Neural cell (in vitro differentiated cells): Measurements from ENCODE around the gene RPS8.

Experiments
- CTCF ChIP-seq: fragments of 450-650 bp; IDR thresholded peaks from 2 replicates; pipeline ENCODE4 v1.5.1; 2014; ENCODE audit warnings: antibody characterized with exemption, mild to moderate bottlenecking, moderate library complexity; ENCODE audit not compliant: poor library complexity, severe bottlenecking
- EP300 ChIP-seq: fragments of 450-650 bp; conservative IDR thresholded peaks from 2 replicates; pipeline ENCODE4 v1.6.1; 2014; ENCODE audit warnings: antibody characterized with exemption, mild to moderate bottlenecking, moderate library complexity; ENCODE audit not compliant: poor library complexity, severe bottlenecking
- EZH2 ChIP-seq: fragments of 200-600, 300-800 bp; shearing (Covaris generic), sonication (generic); IDR thresholded peaks from 2 replicates; pipeline ENCODE4 v1.6.1; 2014; ENCODE audit warnings: antibody characterized with exemption, low read length, borderline replicate concordance, mild to moderate bottlenecking; ENCODE audit not compliant: insufficient read depth, poor library complexity, severe bottlenecking
- MXI1 ChIP-seq: fragments of 450-650 bp; conservative IDR thresholded peaks from 2 replicates; pipeline ENCODE4 v1.6.1; 2014; ENCODE audit warnings: antibody characterized with exemption, mild to moderate bottlenecking; ENCODE audit not compliant: poor library complexity, severe bottlenecking
- RAD21 ChIP-seq: fragments of 450-650 bp; conservative IDR thresholded peaks from 2 replicates; pipeline ENCODE4 v1.6.1; 2014; ENCODE audit warnings: antibody characterized with exemption, mild to moderate bottlenecking, moderate library complexity
- REST ChIP-seq: IDR thresholded peaks from 2 replicates; pipeline ENCODE4 v1.6.1; 2012; ENCODE audit warnings: borderline replicate concordance
- TAF1 ChIP-seq: IDR thresholded peaks from 2 replicates; pipeline ENCODE4 v1.6.1; 2012; ENCODE audit warnings: low read depth

GRCh38 chr1:44806025-44806703, 30.8 kb downstream of the RPS8 start:
- no peak for TF ChIP-seq CTCF
- TF ChIP-seq EZH2: no peak
- TF ChIP-seq TAF1: no peak
- no peak for TF ChIP-seq REST
- TF ChIP-seq RAD21: no peak
- TF ChIP-seq EP300: no peak
- no peak for TF ChIP-seq MXI1
